K562 (cell line): ENCODE data around the gene IGF2BP3. TPM values are rescaled to one million over a fixed set of nuclear protein-coding genes. Genes with fewer than 3 reads are reported as not detected.

Experiments
- ATAC-seq: fragments of 200-7000 bp; cut with Tn5 transposase; 3 replicates; pipeline ENCODE4 v1.9.1; 2020; ENCODE audit warnings: moderate library complexity
- BruUV-seq: library from RNA; stranded (reverse); fragments of 400-500 nt; replicated peaks from 2 replicates; lab custom pipeline; 2021; lab: Mats Ljungman, UMichigan
- CTCF ChIA-PET: fragments of 300-600 bp; formaldehyde crosslinking; extraction: SDS; loops from one replicate; lab custom pipeline; 2021; ENCODE audit warnings: low intra/inter-chr PET ratio; lab: Yijun Ruan, JAX
- POLR2A ChIA-PET: fragments of 300-600, 350-650 bp; sonication (Branson Sonifier 250); formaldehyde crosslinking; extraction: SDS; loops from one replicate; lab custom pipeline; 2021; ENCODE audit warnings: antibody characterized with exemption, inconsistent platforms; lab: Yijun Ruan, JAX
- DNase-seq, 4 experiments: peaks; one replicate each; pipeline versions ENCODE4 v3.0.0 to v3.0.0-alpha.2; 2011 to 2018; ENCODE audit warnings: low spot score in 3 of 4, mixed read lengths in 3 of 4; ENCODE audit errors: extremely low read depth in 1 of 4
- FAIRE-seq: peaks from 2 replicates; lab custom pipeline; 2011; peaks lifted over from hg19 to GRCh38; lab: Jason Lieb, UNC
- H2AFZ ChIP-seq: 2 replicates; pipeline ENCODE4 v1.6.0; 2011; ENCODE audit warnings: low read depth, low read length, control low read depth, inconsistent platforms
- H3K27ac ChIP-seq: fragments of 200-600 bp; 3 replicates; pipeline ENCODE4 v1.8.0; 2011; ENCODE audit warnings: low read depth, mild to moderate bottlenecking, control low read depth, inconsistent platforms, low read length, moderate library complexity, mixed read lengths; ENCODE audit errors: extremely low read depth
- H3K27me3 ChIP-seq, 2 experiments: fragments of 300-600 bp in 1 of 2; 2 replicates in 1 of 2; 3 replicates in 1 of 2; pipeline versions ENCODE4 v1.6.0 to v1.8.0; 2011; ENCODE audit warnings: inconsistent platforms in 2 of 2, low read length in 2 of 2, mild to moderate bottlenecking in 1 of 2, mixed read lengths in 1 of 2, moderate library complexity in 1 of 2; ENCODE audit not compliant: control insufficient read depth in 2 of 2, insufficient read depth in 2 of 2
- H3K36me3 ChIP-seq: fragments of 300-600 bp; 3 replicates; pipeline ENCODE4 v1.8.0; 2011; ENCODE audit warnings: mild to moderate bottlenecking, low read length, inconsistent platforms; ENCODE audit not compliant: control insufficient read depth, insufficient read depth
- H3K4me1 ChIP-seq, 2 experiments: fragments of 200-600 bp in 1 of 2; replicated peaks in 1 of 2; 2 replicates in 1 of 2; 3 replicates in 1 of 2; pipeline versions ENCODE4 v1.5.1 to v1.8.0; 2011; ENCODE audit warnings: inconsistent platforms in 2 of 2, low read length in 2 of 2, mild to moderate bottlenecking in 1 of 2, mixed read lengths in 1 of 2, moderate library complexity in 1 of 2; ENCODE audit not compliant: control insufficient read depth in 2 of 2, insufficient read depth in 2 of 2
- H3K4me2 ChIP-seq: 2 replicates; pipeline ENCODE4 v1.6.1; 2011; ENCODE audit warnings: low read length, control low read depth, inconsistent platforms, mixed read lengths; ENCODE audit not compliant: insufficient read depth
- H3K4me3 ChIP-seq: fragments of 200-600 bp; sonication (generic), shearing (Covaris generic); 2 replicates; pipeline ENCODE4 v1.5.1; 2016; ENCODE audit warnings: control low read depth, inconsistent platforms
- H3K79me2 ChIP-seq: fragments of 200-600 bp; 3 replicates; pipeline ENCODE4 v1.8.0; 2011; ENCODE audit warnings: low read length, inconsistent platforms; ENCODE audit not compliant: control insufficient read depth, insufficient read depth
- H3K9ac ChIP-seq, 2 experiments: 2 replicates each; pipeline versions ENCODE4 v1.6.0 to v1.6.1; 2011; ENCODE audit warnings: low read depth in 2 of 2, low read length in 2 of 2, control low read depth in 1 of 2, inconsistent platforms in 1 of 2, mild to moderate bottlenecking in 1 of 2, mixed read lengths in 1 of 2; ENCODE audit not compliant: insufficient read depth in 1 of 2
- H3K9me1 ChIP-seq: one replicate; pipeline ENCODE4 v1.6.0; 2011; ENCODE audit warnings: inconsistent platforms, mild to moderate bottlenecking, low read length, moderate library complexity; ENCODE audit not compliant: control insufficient read depth, insufficient read depth
- H3K9me3 ChIP-seq: replicated peaks from 2 replicates; pipeline ENCODE4 v1.5.1; 2011; ENCODE audit warnings: low read depth, low read length, inconsistent platforms; ENCODE audit not compliant: control insufficient read depth, insufficient read depth
- H4K20me1 ChIP-seq: replicated peaks from 2 replicates; pipeline ENCODE4 v1.6.1; 2011; ENCODE audit warnings: low read length, inconsistent platforms, mixed read lengths; ENCODE audit not compliant: control insufficient read depth, insufficient read depth
- BRCA1 ChIP-seq, 2 experiments: fragments of 450-650 bp in 1 of 2; sonication (generic) in 1 of 2; formaldehyde crosslinking in 1 of 2; IDR thresholded peaks; 2 replicates each; pipeline versions ENCODE4 v1.5.0 to v1.6.1; 2017 to 2020; ENCODE audit warnings: mild to moderate bottlenecking in 1 of 2, missing genetic modification reagents in 1 of 2
- C11orf30 ChIP-seq: fragments of 450-650 bp; IDR thresholded peaks from 2 replicates; pipeline ENCODE4 v1.6.1; 2016; ENCODE audit warnings: low read depth, mild to moderate bottlenecking
- CEBPB ChIP-seq: fragments of 450-650 bp; IDR thresholded peaks from 2 replicates; pipeline ENCODE4 v1.6.1; 2016; ENCODE audit warnings: missing genetic modification characterization, missing compliant biosample characterization
- ERF ChIP-seq: fragments of 450-650 bp; formaldehyde crosslinking; IDR thresholded peaks from 2 replicates; pipeline ENCODE4 v1.4.0; 2020; ENCODE audit warnings: mild to moderate bottlenecking, mixed read lengths
- FIP1L1 ChIP-seq: fragments of 200-400 bp; formaldehyde crosslinking; IDR thresholded peaks from 2 replicates; pipeline ENCODE4 v1.6.1; 2018; ENCODE audit warnings: mild to moderate bottlenecking, low read depth, low read length; ENCODE audit not compliant: poor library complexity, severe bottlenecking
- FOXA3 ChIP-seq, 2 experiments: fragments of 450-650 bp in 1 of 2; sonication (generic) in 1 of 2; formaldehyde crosslinking; IDR thresholded peaks in 1 of 2; conservative IDR thresholded peaks in 1 of 2; 2 replicates each; pipeline versions ENCODE4 v1.4.0 to v1.8.0; 2020 to 2022; ENCODE audit warnings: mild to moderate bottlenecking in 2 of 2, missing genetic modification reagents in 1 of 2
- HDAC2 ChIP-seq: fragments of 450-650 bp; IDR thresholded peaks from 2 replicates; pipeline ENCODE4 v1.6.1; 2016; ENCODE audit warnings: mild to moderate bottlenecking
- MAFG ChIP-seq: fragments of 450-650 bp; conservative IDR thresholded peaks from 2 replicates; pipeline ENCODE4 v1.6.1; 2016; ENCODE audit warnings: missing genetic modification characterization, missing compliant biosample characterization
- MAFK ChIP-seq: IDR thresholded peaks from 2 replicates; pipeline ENCODE4 v1.6.1; 2011; ENCODE audit warnings: low read length, improper control_type of control experiment
- NFRKB ChIP-seq: fragments of 450-650 bp; IDR thresholded peaks from 2 replicates; pipeline ENCODE4 v1.6.1; 2016; ENCODE audit warnings: low read depth
- NR2F6 ChIP-seq: fragments of 450-650 bp; formaldehyde crosslinking; IDR thresholded peaks from 2 replicates; pipeline ENCODE4 v1.4.0; 2020; ENCODE audit warnings: mild to moderate bottlenecking
- ZSCAN29 ChIP-seq: fragments of 450-650 bp; IDR thresholded peaks from 2 replicates; pipeline ENCODE4 v1.6.1; 2017
- in situ Hi-C: fragments of 300-500 bp; cut with MboI; formaldehyde crosslinking; loops from 4 replicates; pipeline ENCODE4 v1.15.0; 2018; ENCODE audit warnings: inconsistent platforms, mixed read lengths
- intact Hi-C: fragments of 100-400 bp; cut with micrococcal nuclease; formaldehyde crosslinking; loops from 2 replicates; pipeline ENCODE4 v1.14.2; 2022
- polyA plus RNA-seq, 8 experiments: library from polyadenylated mRNA; depleted of rRNA in 4 of 8; stranded (reverse) in 5 of 8; unstranded in 3 of 8; fragments of >200 nt; fragmentation: Nextera tagmentation in 2 of 8; fragmentation: Illumina TruSeq in 1 of 8; extraction: Ambion mirVana in 2 of 8; extraction: Trizol in 1 of 8; gene quantifications; 2 replicates each; pipeline versions ENCODE4 v1.2.1 to v1.2.3, GENCODE V29; 2011 to 2014; ENCODE audit warnings: inconsistent platforms in 1 of 8, missing spikeins in 1 of 8
- total RNA-seq, 7 experiments: library from RNA; depleted of rRNA in 6 of 7; stranded (reverse); fragments of >200 nt in 6 of 7; fragmentation: Illumina TruSeq in 2 of 7; extraction: Trizol in 2 of 7; gene quantifications; 2 replicates each; pipeline versions ENCODE4 v1.2.1 to v1.2.3, GENCODE V29; 2011 to 2021; ENCODE audit warnings: low replicate concordance in 1 of 7
- TF ChIP-seq, protein P1 (sequence below): IDR thresholded peaks from 2 replicates; pipeline ENCODE4 v1.6.1; 2014; ENCODE audit warnings: antibody characterized with exemption
- TF ChIP-seq, protein P2 (sequence below): fragments of 450-650 bp; formaldehyde crosslinking; IDR thresholded peaks from 2 replicates; pipeline ENCODE4 v1.4.0; 2022; ENCODE audit warnings: mild to moderate bottlenecking, moderate library complexity
- TF ChIP-seq, protein P3 (sequence below): sonication (generic); IDR thresholded peaks from 2 replicates; pipeline ENCODE4 v1.6.1; 2016

Gene IGF2BP3
- total and polyA plus RNA-seq, 9 of the 15 experiments (the other 6 are each of a cell fraction or from before 2014, with no cell fraction given), result 8.4 to 88.1 (median 61.2) TPM

DNA sequence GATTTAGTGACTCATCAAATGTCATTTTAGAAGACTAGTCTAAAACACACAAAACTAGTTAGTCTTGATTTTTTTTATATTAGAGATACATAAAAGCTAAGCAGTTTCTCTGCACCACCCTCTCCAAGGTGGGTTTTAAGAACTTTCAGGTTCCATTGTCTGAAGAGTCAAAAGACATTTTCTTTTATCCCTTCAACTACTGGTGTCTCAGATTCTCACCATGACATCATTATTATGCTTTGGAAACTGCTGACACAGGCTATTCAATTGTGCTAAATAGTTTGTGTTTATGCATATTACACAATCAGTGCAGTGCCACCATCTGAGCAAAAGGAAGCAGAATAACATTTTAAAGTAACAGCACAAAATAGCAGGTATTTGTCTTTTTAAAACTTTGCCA, 52.2 kb downstream of the IGF2BP3 start:
- Histone ChIP-seq H3K27ac (no peak overlapping the region), H3K27me3 (no peaks in the 10 kb centered on the region), H3K36me3 (peaks cover 55% of the 10 kb centered on the region), H4K20me1 (peaks cover 8% of the 10 kb centered on the region; the same call in 1 of the 2 replicates), H3K4me1 (peaks cover 5 to 11% of the 10 kb centered on the region in 2 experiments; a peak in 4 of 5 replicates), H3K79me2 (peaks cover 78% of the 10 kb centered on the region), H3K4me2 (no peak overlapping the region), H3K9me3 (no peaks in the 10 kb centered on the region), H3K9ac (no peak overlapping the region), H3K9me1 (no peaks in the 10 kb centered on the region), H3K4me3 (no peak overlapping the region), H2AFZ (no peak overlapping the region)
- CTCF ChIA-PET, result no interaction called here
- BruUV-seq, result no TSS peak
- intact Hi-C loops (no loop called here), in situ Hi-C loops (no loop called here)
- DNase-seq, result peak in 1 of 4 experiments; percentile 23
- no peak for FAIRE-seq
- ATAC-seq, result no peak
- POLR2A ChIA-PET, result no interaction called here
- TF ChIP-seq NFRKB (no peak), C11orf30 (peak; percentile 87), CEBPB (peak; percentile 52), HDAC2 (no peak), ERF (CRISPR knock-in tag) (no peak), MAFK (peak; percentile 83), ZSCAN29 (no peak), FIP1L1 (no peak), MAFG (tag) (peak; percentile 81), BRCA1 (IDR thresholded peaks at IDR 0.05) (no peak), BRCA1 (CRISPR knock-in tag; IDR thresholded peaks at IDR 0.05) (no peak), FOXA3 (CRISPR knock-in tag; conservative IDR thresholded peaks at IDR 0.05 in 1 of 2, IDR thresholded peaks at IDR 0.05 in 1 of 2) (no peak), NR2F6 (CRISPR knock-in tag) (no peak)
- TF ChIP-seq, protein P1, sequence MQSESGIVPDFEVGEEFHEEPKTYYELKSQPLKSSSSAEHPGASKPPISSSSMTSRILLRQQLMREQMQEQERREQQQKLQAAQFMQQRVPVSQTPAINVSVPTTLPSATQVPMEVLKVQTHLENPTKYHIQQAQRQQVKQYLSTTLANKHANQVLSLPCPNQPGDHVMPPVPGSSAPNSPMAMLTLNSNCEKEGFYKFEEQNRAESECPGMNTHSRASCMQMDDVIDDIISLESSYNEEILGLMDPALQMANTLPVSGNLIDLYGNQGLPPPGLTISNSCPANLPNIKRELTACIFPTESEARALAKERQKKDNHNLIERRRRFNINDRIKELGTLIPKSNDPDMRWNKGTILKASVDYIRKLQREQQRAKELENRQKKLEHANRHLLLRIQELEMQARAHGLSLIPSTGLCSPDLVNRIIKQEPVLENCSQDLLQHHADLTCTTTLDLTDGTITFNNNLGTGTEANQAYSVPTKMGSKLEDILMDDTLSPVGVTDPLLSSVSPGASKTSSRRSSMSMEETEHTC, result no peak
- TF ChIP-seq, protein P2, sequence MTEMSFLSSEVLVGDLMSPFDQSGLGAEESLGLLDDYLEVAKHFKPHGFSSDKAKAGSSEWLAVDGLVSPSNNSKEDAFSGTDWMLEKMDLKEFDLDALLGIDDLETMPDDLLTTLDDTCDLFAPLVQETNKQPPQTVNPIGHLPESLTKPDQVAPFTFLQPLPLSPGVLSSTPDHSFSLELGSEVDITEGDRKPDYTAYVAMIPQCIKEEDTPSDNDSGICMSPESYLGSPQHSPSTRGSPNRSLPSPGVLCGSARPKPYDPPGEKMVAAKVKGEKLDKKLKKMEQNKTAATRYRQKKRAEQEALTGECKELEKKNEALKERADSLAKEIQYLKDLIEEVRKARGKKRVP (CRISPR knock-in tag), result no peak
- TF ChIP-seq, protein P3, sequence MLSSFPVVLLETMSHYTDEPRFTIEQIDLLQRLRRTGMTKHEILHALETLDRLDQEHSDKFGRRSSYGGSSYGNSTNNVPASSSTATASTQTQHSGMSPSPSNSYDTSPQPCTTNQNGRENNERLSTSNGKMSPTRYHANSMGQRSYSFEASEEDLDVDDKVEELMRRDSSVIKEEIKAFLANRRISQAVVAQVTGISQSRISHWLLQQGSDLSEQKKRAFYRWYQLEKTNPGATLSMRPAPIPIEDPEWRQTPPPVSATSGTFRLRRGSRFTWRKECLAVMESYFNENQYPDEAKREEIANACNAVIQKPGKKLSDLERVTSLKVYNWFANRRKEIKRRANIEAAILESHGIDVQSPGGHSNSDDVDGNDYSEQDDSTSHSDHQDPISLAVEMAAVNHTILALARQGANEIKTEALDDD, result peak; percentile 74
